T1000 (cell line): Measurements from ENCODE around the gene TCF12.
"Not testable (repeated sequence)": the region's sequence is repeated elsewhere in the genome, so short reads cannot be mapped to it uniquely, and the experiment has no call there.

Experiments
- DNase-seq: peaks from one replicate; lab custom pipeline; 2025; ENCODE audit warnings: mixed read lengths; lab: John Stamatoyannopoulos, UW

The TCF12 gene

GRCh38 chr15:56916825-56917477 is 1.5 kb upstream of the TCF12 start:
- DNase-seq = no peak

DNA sequence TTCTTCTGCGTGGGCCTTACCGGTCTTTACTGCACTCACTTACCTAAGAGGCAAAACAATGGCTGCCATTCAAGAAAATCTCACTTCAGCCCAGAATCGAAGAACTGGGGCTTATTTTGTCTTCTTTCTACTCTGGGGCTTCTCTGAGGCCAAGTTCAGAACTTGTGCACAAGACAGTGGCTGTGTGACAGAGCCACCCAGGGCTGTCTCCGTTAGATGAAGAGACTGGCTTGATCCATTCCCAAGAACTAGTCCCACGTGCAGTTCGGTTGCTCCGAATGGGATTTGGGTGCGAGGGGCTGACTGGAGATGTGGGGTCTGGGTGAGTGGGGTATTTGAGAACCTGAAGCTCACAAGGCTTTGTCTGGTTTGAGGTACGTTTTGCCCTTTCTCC is 795 bp upstream of the TCF12 start:
- no peak for DNase-seq

DNA sequence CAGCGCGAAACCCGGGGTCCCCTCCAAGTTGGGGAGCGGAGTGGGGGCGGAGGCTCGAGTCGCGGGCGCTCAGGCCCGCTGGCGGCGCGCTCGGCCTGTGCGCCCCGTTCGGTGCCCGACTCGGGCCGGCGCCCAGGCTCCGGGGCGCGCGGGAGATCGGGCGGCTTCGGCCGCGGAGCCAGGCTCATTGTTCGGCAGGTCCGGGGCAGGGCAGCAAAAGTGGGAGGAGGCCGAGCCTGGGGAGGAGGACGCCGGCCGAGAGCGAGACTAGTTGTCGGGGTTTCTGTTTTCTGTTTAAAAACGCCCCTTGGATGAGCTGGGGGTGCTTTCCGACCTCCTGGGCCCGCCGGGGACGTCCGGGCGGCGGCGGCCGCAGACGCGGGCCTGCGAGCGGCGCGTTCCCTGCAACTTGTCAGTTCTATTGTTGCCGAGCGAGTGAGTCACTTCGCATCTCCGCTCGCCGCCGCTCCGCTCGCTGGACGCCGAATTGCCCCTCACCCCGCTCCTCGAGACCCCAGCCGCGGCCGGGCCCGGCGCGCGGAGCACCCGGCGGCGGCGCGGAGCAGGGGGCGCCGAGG is 676 bp downstream of the TCF12 start:
- DNase-seq = peak; percentile 36

DNA sequence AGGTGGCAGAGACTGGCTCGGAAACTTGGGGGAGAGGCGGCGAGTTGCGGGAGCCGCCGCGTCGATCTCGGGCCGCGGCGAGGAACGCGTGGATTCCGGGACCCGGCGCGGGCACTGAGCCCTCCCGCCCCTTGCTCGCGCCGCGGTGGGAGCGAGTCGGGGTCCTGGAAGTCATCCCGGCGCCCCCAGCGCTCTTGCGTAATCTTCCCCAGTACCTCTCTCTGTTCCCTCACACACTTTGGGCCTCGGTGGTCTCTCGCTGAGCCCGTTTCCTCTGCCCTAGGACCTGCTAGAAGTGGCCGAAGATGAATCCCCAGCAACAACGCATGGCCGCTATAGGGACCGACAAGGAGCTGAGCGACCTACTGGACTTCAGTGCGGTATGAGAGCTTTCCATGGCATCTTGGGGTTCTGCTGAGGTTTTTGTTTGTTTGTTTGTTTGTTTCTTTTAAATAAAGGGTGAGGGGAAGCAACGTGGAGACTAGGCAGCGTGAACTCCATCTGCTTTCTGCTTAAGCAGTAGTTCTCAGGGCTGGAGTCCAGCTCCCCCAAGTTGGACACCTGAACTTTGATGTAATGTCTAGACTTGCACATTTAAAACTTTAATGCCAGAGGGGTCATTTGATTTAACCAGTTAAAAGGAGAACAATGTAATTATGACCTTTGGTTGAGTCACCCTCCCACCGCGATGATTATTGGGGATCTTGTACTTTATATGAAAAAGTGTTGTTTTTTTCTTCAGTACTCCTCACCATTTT is 1.3 kb downstream of the TCF12 start:
- DNase-seq = no peak

- DNase-seq = no peak
These were observed 1.9 kb downstream of the TCF12 start for GRCh38 chr15:56920367-56920627.

GRCh38 chr15:56923174-56923591 is 4.7 kb downstream of the TCF12 start:
- no peak for DNase-seq

GRCh38 chr15:56927816-56928215 is 9.4 kb downstream of the TCF12 start:
- DNase-seq = no peak

GRCh38 chr15:56929399-56929798 is 11.0 kb downstream of the TCF12 start:
- no peak for DNase-seq

GRCh38 chr15:56929933-56930332 is 11.5 kb downstream of the TCF12 start:
- DNase-seq = no peak

DNA sequence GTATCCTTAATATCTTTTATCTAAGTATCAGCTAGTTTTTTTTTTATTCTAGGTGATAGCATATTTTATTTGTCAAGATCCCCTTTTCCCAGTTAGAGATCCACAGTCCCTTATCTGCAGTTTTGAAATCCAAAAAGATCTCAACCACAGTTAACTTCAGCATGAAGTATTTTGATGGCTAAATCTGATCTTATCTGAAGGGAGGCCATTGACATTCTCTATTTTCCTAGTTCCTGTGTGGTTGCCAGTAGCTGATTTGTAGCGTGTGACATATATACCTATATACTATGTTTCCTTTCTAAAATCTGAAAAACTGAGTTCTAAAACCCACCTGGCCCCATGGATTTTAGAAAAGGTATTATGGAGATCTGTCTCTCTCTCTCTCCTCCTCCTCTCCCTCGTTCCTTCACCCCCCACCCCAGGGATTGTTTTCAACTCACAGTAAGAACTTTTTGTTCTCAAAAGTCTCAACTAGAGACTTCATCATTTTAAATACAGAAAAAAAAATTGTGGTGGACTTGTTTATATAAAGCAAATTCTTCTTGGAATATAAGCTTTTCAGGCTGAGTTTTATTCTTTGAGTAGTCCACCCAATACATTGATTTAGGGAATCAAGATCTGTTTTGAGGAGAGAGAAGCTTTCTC is 12.3 kb downstream of the TCF12 start:
- no peak for DNase-seq

GRCh38 chr15:56931639-56932508 is 13.4 kb downstream of the TCF12 start:
- DNase-seq = no peak

DNA sequence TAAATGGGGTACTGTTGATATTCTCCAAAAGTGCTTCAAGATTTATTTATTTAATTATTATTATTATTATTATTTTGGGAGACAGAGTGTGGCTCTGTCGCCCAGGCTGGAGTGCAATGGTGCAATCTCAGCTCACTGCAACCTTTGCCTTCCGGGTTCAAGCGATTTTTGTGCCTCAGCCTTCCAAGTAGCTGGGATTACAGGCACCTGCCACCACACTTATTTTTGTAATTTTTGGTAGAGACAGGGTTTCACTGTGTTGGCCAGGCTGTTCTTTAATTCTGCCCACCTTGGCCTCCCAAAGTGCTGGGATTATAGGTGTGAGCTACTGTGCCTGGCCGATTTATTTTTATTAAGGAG is 14.0 kb downstream of the TCF12 start:
- DNase-seq = not testable (repeated sequence)

DNA sequence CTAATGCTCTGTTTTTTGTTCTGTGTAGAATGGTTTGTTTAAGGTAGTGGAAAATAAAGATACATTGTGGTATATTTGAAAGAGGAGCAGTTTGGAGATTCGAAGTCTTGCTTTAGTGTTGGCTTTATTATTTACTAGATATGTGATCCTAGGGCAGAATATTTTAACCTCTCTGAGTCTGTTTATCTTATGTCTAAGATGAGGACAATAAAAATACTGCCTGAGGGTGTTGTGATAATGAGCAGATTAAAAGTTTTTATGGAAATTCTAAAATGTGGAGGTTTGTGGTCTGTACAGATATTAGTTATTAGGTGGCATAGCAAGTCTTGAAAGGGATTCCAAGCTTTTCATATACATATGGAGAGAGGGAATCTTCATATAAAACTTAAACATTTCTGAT is 15.0 kb downstream of the TCF12 start:
- DNase-seq = no peak

DNA sequence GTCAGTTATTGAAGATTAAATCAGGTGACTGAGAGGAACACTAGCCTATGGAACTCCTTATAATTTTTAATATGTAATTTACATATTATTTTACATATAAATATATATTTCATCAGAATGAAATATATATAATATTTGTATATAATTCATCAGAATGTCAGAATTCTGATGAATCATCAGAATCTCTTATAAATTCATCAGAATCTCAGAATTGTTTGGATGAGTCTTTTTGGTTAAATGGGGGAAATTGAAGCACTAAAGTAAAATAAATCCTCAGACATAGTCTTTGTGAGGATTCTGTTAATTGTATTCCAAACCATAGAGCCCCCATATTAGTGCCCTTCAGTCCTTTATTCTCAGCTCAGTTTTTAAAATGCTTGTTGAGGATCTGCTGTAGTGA is 15.4 kb downstream of the TCF12 start:
- no peak for DNase-seq

GRCh38 chr15:56934269-56934668 is 15.8 kb downstream of the TCF12 start:
- no peak for DNase-seq

DNA sequence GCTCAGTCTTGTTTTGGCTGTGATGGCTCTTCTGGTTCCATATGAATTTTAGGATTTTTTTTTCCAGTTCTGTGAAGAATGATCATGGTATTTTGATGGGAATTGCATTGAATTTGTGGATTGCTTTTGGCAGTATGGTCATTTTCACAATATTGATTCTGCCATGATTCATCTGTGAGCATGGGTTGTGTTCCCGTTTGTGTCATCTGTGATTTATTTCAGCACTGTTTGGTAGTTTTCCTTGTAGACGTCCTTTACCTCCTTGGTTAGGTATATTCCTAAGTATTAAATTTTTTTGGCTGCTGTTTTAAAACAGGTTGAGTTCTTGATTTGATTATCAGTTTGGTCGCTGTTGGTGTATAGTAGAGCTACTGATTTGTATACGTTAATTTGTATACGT is 18.5 kb downstream of the TCF12 start:
- DNase-seq = no peak

DNA sequence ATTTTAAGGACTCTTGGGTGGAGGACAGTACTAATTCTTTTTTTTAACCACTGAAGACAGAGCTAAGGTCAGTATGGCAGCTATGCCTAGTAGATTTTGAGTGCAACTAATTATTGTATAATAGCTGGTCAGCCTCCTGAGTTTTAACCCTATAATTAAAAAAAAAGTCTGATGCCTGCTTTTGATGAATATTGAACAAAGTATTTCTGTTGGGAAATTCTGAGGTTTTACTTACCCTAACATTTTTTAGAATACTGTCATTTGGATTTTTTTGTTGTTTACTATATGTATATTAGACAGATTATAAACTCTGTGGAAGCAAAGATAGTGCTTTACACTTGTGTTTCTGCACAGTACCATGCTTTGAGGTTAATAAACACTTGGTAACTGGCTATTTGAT is 20.8 kb downstream of the TCF12 start:
- no peak for DNase-seq

DNA sequence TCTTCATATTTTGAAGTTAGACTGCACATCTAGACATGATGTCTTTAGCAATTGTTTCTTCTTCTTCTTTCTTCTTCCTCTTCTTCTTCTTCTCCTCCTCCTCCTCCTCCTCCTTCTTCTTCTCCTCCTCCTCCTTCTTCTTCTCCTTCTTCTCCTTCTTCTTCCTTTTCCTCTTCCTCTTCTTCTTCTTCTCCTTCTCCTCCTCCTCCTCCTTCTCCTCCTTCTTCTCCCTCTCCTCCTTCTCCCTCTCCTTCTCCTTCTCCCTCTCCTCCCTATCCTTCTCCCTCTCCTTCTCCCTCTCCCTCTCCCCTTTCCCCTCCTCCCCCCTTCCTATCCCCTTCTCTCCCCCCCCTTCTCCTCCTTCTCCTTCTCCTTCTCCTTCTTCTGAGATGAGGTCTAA is 21.9 kb downstream of the TCF12 start:
- no peak for DNase-seq

DNA sequence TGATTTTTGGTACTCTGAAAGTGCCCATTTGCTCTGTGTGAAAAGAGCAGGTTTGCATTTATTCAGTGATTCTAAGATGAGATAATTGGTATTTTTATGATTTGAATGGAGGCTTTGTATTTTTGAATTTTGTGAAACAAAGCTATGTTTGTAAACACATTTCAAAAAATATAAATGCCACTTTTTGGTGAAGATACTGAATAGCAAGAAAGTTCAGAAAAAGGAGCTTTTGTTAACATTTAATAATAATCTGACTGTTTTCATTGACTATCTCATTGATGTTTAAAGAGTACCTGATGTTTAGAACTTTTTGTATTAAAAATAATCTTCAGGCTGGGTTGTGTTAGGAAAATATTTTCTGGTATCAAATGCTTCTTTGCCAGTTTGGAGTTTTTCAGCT is 23.7 kb downstream of the TCF12 start:
- no peak for DNase-seq

DNA sequence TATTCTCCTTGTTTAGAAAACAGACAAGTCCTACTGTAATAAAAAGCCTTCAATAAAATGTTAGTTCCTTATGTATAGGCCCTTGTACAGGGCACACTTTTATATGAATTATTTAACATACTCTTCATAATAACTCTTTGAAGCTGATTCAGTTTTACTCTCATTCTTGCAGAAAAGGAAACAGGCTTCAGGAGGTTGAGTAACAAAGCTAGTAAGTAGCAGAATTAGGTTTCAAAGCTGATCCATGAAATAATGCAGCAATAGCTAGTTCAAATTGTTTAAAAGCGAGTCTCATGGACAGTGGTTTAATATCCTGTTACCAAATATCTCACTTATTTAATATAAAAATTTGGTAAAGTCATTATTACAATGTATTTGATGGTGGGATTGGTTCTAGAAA is 25.0 kb downstream of the TCF12 start:
- DNase-seq = no peak

GRCh38 chr15:56944485-56944884 is 26.0 kb downstream of the TCF12 start:
- no peak for DNase-seq

DNA sequence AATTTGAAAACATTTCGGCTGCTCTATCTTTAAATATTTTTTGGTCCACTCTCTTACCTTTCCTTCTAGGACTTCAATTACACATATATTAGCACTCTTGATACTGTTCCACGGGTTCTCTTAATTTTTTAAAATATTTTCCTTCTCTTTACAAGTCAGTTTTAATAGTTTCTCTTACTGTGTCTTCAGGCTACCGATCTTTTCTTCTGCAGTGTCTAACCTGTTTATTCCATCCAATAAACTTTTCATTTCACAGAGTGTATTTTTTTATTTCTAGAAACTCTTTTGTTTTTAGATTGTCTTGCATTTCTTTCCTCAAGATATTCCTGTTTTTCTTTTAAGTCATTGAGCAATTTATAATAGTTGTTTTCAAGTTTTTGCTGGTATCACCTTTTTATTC is 27.7 kb downstream of the TCF12 start:
- DNase-seq = no peak
